Transverse colon (tissue), 4 donors: ENCODE measurements around the gene PGLYRP3. TPM values are rescaled to one million over a fixed set of nuclear protein-coding genes. Genes with fewer than 3 reads are reported as not detected.

Experiments used
- DNase-seq: peaks from one replicate; pipeline ENCODE4 v3.0.0-alpha.2; 2019
- H3K27ac ChIP-seq, 4 donors: fragments of 200-600 bp; sonication (generic); 2 replicates each; pipeline ENCODE4 v1.5.1; 2016 to 2018; ENCODE audit warnings: inconsistent platforms in 4 of 4
- H3K27me3 ChIP-seq: fragments of 200-600 bp; sonication (generic); 2 replicates; pipeline ENCODE4 v1.5.1; 2017; ENCODE audit warnings: inconsistent platforms
- H3K36me3 ChIP-seq, 4 donors: fragments of 200-600 bp; sonication (generic); 2 replicates each; pipeline ENCODE4 v1.5.1; 2017 to 2019; ENCODE audit warnings: inconsistent platforms in 4 of 4
- H3K4me1 ChIP-seq, 4 donors: fragments of 200-600 bp; sonication (generic); 2 replicates each; pipeline ENCODE4 v1.5.1; 2017 to 2020; ENCODE audit warnings: inconsistent platforms in 4 of 4
- H3K4me3 ChIP-seq, 4 donors: fragments of 200-600 bp; sonication (generic); 1 replicate in 1 of 4; 2 replicates in 3 of 4; pipeline versions ENCODE4 v1.5.1 to v1.6.1; 2017 to 2019; ENCODE audit warnings: inconsistent platforms in 4 of 4
- H3K9me3 ChIP-seq, 2 donors: fragments of 200-600 bp; sonication (generic); 2 replicates each; pipeline ENCODE4 v1.5.1; 2017 to 2019; ENCODE audit warnings: inconsistent platforms in 2 of 2
- EP300 ChIP-seq: sonication (generic); formaldehyde crosslinking; IDR thresholded peaks from one replicate; pipeline ENCODE4 v1.6.1; 2017; ENCODE audit warnings: antibody characterized with exemption, low read depth
- POLR2A ChIP-seq: fragments of 450-650 bp; IDR thresholded peaks from one replicate; pipeline ENCODE4 v1.6.1; 2016; ENCODE audit warnings: antibody characterized with exemption, mild to moderate bottlenecking, moderate library complexity
- POLR2AphosphoS5 ChIP-seq, 3 donors: sonication (generic); formaldehyde crosslinking; IDR thresholded peaks; one replicate each; pipeline ENCODE4 v1.6.1; 2016; ENCODE audit warnings: antibody characterized with exemption in 3 of 3
- WGBS, 2 donors: methylation state at CpG; one replicate each; pipeline ENCODE4 v1.1.5; 2018; ENCODE audit warnings: low coverage in 1 of 2; 5-methylcytosine and 5-hydroxymethylcytosine counted together
- in situ Hi-C, 4 donors: fragments of 200-750 bp; cut with MboI; loops; one replicate each; pipeline versions ENCODE4 v1.15.0 to v1.15.1; 2017; ENCODE audit warnings: low sequenced_read_pairs in 3 of 4, low pct_ligation_motif_present in 1 of 4, low pct_unique_long_range_greater_than_20kb in 1 of 4
- intact Hi-C: fragments of 100-400 bp; cut with DNase I; formaldehyde crosslinking; loops from one replicate; pipeline ENCODE4 v1.15.1; 2023; ENCODE audit warnings: low total_unique reads
- total RNA-seq, 4 donors: library from RNA; depleted of rRNA; stranded (reverse); fragments of >200 nt; gene quantifications; one replicate each; pipeline ENCODE4 v1.1.0, GENCODE V29; 2016
- TF ChIP-seq, protein P1 (sequence below), 5 experiments: fragments of 200-600 bp in 3 of 5; fragments of 450-650 bp in 2 of 5; sonication (generic) in 3 of 5; IDR thresholded peaks; 1 replicate in 2 of 5; 2 replicates in 3 of 5; pipeline ENCODE4 v1.5.1; 2016 to 2017; ENCODE audit warnings: antibody characterized with exemption in 5 of 5, inconsistent platforms in 3 of 5, mild to moderate bottlenecking in 2 of 5, moderate library complexity in 1 of 5

PGLYRP3 gene
- total RNA-seq, 4 donors from 2014 or later, result not detected

DNA sequence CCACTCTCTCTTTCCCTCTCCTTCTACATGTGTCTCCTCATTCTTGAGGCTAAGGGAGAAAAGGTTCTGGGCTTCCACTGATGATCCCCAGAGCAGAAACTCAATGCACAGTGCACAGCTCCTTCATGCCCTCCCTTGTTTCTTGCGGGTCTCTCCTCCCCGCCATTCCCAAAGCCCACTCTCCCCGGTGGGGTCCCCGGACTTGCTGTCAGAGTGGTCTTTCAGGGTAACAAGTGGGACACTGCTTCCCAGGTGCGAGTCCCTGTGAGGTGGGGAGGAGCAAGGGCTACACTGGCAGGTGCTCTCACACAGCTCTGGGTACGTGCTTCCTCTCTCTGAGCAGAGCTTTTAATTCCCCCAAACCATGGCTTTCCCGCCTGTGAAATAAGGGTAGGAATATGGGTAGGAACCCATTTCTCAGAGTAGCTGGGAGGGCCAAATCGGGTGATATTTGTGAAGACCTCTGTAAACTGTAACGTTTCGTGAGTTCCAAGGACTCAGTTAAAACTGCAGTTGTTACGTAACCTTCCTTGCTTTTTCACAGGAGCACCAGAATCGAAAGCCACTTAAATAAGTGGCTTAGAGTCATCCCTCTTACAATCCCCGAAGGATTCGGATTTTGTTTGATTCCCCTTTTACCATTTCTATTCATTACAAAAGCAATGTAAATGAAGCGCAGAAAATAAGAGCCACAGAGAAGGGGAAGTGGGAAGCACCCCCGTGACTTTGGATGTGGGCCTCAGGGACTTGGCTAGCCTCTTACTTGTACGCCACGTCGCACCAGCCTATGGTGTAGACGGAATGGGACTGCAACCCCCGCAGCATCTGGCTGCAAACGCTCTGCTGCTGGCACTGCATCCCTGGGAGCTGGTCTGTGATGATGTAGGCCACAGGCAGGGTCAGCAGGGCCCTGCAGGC lies 6.2 kb downstream of the PGLYRP3 start:
- intact Hi-C loops, result no loop called here
- in situ Hi-C loops, result no loop called here
- DNase-seq, result no peak
- no peaks in the 10 kb centered on the region for H3K9me3 ChIP-seq
- no peaks in the 10 kb centered on the region for H3K36me3 ChIP-seq
- WGBS, 2 donors, result 85 to 90% methylated on average over 13 to 22 of the region's 22 CpGs
- TF ChIP-seq, protein P1, sequence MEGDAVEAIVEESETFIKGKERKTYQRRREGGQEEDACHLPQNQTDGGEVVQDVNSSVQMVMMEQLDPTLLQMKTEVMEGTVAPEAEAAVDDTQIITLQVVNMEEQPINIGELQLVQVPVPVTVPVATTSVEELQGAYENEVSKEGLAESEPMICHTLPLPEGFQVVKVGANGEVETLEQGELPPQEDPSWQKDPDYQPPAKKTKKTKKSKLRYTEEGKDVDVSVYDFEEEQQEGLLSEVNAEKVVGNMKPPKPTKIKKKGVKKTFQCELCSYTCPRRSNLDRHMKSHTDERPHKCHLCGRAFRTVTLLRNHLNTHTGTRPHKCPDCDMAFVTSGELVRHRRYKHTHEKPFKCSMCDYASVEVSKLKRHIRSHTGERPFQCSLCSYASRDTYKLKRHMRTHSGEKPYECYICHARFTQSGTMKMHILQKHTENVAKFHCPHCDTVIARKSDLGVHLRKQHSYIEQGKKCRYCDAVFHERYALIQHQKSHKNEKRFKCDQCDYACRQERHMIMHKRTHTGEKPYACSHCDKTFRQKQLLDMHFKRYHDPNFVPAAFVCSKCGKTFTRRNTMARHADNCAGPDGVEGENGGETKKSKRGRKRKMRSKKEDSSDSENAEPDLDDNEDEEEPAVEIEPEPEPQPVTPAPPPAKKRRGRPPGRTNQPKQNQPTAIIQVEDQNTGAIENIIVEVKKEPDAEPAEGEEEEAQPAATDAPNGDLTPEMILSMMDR (IDR thresholded peaks at IDR 0.05), result no peak
- no peak for TF ChIP-seq EP300
- TF ChIP-seq POLR2A, result no peak
- no peak for TF ChIP-seq POLR2AphosphoS5 (IDR thresholded peaks at IDR 0.05)
- H3K4me1 ChIP-seq, result no peaks in the 10 kb centered on the region
- no peak overlapping the region for H3K4me3 ChIP-seq
- no peaks in the 10 kb centered on the region for H3K27me3 ChIP-seq
- no peak overlapping the region for H3K27ac ChIP-seq

DNA sequence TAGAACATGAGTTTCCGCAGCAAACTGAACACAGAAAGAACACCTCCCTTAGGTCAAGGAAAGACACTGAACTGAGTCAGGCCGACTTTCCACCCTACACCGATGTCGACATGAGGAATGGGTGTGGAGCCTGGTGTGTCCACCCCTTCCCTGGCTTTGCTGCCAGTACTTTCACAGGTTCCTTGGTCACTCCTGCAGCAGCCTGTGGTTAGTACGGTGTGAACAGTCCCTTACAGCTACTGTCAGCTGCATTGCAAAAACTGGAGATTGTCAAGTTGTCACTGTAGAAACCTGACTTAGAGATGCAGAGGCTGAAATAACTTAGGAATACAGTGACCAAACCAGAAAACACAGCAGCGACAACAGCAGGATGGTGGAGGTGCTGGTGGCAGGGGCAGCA lies 7.1 kb downstream of the PGLYRP3 start:
- no peak overlapping the region for H3K27ac ChIP-seq
- no peak for DNase-seq
- in situ Hi-C loops, result no loop called here
- H3K36me3 ChIP-seq, result no peaks in the 10 kb centered on the region
- intact Hi-C loops, result no loop called here
- 86 to 100% methylated on average over 1 to 6 of the region's 6 CpGs for WGBS, 2 donors
- no peaks in the 10 kb centered on the region for H3K27me3 ChIP-seq
- TF ChIP-seq, protein P1 (IDR thresholded peaks at IDR 0.05), result no peak
- no peak for TF ChIP-seq EP300
- no peak for TF ChIP-seq POLR2A
- TF ChIP-seq POLR2AphosphoS5 (IDR thresholded peaks at IDR 0.05), result no peak
- H3K4me1 ChIP-seq, result no peaks in the 10 kb centered on the region
- no peaks in the 10 kb centered on the region for H3K9me3 ChIP-seq
- no peak overlapping the region for H3K4me3 ChIP-seq

DNA sequence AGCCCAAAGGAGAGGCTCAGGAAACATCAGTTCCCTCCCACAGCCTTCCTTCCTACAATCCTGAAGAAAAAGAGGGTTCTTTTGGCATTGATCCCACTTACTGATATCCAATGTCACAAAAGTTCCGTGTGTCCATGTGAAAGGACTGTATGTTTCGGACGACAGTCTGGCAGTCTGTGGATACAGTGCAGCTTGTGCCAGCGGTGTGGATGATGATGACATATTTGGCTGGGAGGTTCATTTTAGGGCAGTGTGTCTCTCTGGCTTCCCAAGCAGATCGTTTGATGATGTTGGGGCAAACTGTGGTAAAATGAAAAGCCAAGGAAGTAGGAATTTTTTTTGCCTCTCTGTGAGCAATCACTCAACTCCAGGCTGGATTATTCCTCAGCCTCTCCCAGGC lies 10.4 kb downstream of the PGLYRP3 start:
- no peaks in the 10 kb centered on the region for H3K9me3 ChIP-seq
- no peak overlapping the region for H3K27ac ChIP-seq
- no peak for DNase-seq
- no peaks in the 10 kb centered on the region for H3K4me1 ChIP-seq
- no peak overlapping the region for H3K4me3 ChIP-seq
- TF ChIP-seq POLR2AphosphoS5 (IDR thresholded peaks at IDR 0.05) (no peak), POLR2A (no peak)
- TF ChIP-seq, protein P1 (IDR thresholded peaks at IDR 0.05), result no peak
- intact Hi-C loops, result no loop called here
- WGBS, 2 donors, result 43 to 69% methylated on average over 2 to 5 of the region's 5 CpGs
- in situ Hi-C loops, result no loop called here
- H3K36me3 ChIP-seq, result no peaks in the 10 kb centered on the region
- no peaks in the 10 kb centered on the region for H3K27me3 ChIP-seq

DNA sequence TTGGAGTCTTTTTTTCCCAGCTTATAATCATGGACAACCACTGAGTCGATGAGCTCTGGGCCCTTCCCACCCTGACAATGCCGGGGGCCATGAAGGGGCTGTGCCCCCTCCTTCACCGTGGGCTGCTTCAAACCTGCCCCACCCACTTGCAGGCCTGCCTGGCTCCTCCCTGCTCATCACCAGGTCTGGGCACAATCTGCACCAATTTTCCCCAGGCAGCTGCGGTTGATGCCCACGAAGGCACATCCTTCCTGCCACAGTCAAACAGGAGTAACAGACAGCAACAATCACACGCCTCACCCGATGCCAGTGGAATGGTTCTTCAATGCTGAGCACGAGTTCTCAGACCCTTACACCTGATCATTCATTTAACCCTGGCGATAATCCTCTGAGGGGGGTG lies 18.9 kb downstream of the PGLYRP3 start:
- intact Hi-C loops, result no loop called here

More for the DNA sequence above, 18.9 kb downstream of the PGLYRP3 start:
- Histone ChIP-seq H3K27ac (no peak overlapping the region), H3K36me3 (no peaks in the 10 kb centered on the region), H3K4me1 (no peaks in the 10 kb centered on the region), H3K27me3 (peaks cover 4% of the 10 kb centered on the region), H3K9me3 (no peaks in the 10 kb centered on the region), H3K4me3 (no peak overlapping the region)
- no peak for DNase-seq
- in situ Hi-C loops, result no loop called here
- 66% methylated on average over 9 of the region's 9 CpGs; no CpG with 5 or more reads in 1 of the 2 donors for WGBS, 2 donors
- no peak for TF ChIP-seq EP300
- no peak for TF ChIP-seq POLR2AphosphoS5 (IDR thresholded peaks at IDR 0.05)
- TF ChIP-seq, protein P1 (IDR thresholded peaks at IDR 0.05), result no peak
- no peak for TF ChIP-seq POLR2A
